Activated CD4-positive, CD25-positive, alpha-beta regulatory T cell (primary cell): ENCODE measurements around the gene SLC6A5.

Experiments
- DNase-seq, 4 experiments: peaks; one replicate each; lab custom pipeline; 2025; lab: John Stamatoyannopoulos, UW

SLC6A5 gene

DNA sequence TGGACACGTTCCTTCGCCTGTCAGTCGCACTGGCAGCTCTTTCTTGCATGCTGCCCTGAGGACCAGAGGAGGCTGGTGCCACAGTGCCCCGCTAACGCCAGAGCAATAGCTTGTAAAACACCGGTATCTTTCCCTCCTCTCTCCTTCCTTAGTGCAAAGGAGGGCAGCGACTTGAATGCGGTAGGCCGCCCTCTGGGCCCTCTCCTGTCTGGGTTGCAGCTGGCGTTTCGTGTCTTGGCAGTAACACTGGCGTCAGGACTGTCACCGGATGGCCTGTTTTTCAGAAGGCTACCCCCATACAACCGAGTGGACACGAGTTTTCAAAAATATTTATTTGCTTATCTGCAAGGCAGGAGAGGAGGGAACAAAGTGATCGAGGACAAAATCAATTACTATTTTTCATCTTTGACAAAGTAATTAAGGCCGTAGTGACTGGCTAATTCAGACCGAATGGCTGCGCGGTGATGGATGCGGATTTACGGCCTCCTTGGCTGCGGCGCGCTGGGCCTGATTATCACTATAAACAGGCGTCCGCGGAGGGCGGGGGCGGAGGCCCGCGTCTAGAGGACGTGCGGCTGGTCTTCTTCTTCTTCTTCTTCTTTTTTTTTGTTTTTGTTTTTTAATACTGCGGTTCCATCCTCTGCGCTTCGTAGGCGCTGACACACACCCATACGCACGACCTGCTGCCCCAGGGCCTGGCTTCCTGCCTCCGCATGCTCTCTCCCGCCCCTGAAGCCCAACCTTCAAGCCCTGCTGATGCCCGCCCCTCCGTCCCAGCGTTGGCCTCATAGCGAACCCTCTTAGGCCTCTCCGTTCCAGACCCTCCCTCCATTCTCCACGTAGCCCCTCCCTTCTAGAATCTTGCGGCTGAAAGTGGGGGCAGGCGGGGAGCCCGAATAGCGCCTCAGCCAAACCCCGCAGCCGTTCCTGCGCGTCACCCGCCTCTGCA is 2.9 kb upstream of the SLC6A5 start:
- DNase-seq = no peak

DNA sequence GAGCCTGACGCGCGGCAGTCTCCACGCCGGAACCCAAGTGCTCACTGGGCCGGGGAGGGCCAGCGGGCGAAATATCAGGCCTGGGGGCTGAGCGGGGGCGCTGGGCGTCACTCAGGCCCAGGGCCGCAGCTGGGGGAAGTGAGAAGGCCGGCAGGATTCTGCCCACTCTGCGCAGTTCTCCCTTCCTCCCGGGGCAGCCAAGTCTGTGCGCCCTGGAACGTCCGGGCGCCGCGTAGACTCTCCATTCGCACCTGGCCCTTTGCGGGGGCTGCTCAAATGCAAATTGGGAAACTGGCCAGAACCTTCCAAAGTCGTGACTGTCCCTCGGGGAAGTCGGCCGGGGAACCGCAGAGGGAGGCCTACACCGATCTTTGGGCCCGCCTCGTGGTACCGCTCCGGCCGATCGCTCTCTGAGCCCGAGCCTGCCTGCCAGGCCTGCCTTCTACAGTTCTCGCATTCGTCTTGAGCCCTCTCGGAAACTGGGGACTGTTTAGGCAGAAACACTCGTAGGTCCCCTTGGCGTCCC is 2.2 kb upstream of the SLC6A5 start:
- no peak for DNase-seq

DNA sequence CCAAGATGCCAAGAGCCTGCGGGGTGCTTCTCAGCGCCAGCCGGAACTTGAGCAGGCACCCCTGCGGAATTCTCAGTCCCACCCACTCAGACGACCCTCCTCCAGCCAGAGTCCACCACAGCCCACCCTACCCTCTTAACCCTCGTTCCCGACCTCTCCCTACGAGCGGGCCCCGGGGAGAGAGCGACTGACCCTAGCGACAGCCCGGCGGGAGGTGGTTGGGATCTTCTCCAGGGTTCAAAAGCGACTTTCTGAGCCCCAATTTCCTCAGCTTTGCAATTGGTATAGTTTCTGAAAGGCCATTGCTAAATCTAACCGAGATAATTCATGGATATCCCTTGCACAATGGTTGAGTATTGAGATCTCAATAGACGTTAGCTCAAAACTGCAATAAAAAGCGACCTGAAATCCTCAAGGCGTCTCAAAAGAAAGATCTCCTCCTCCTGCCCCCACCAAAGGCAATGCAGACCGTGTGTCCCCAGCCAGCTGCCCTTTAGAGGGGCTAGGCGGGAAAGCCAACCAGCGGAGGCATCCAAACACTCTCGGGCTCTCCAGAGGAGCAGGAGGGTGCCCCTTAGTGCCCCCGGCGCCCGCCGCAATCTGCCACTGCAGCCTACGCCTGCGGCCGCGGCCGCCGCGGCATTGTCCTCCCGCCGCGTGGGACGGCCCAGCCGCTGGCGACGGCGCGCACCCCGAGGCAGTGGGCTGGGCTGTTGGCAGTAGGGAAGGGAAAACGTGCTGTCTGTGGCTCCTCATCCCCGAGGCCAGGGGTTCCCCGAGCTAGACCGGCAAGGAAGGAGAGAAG is 1.5 kb upstream of the SLC6A5 start:
- DNase-seq = no peak

DNA sequence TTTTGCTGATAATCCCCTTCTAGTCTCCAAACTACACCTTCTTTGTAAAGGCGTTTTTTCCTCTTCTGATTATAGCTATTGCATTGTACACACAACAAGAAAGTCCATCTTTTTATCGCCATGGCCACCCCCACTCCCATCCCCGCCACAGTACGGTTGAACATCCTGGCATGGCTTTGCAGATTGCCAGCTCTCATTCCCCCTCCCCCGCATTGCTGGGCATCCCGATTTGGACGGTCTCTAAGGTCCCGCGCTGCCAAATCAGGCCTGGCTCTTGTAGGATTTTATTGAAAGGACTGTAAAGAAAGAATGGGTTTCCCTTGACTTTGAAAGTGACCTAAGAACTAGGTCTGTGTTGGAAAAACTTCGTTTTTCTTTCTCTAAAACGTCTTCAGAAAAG is 916 bp upstream of the SLC6A5 start:
- DNase-seq = no peak

DNA sequence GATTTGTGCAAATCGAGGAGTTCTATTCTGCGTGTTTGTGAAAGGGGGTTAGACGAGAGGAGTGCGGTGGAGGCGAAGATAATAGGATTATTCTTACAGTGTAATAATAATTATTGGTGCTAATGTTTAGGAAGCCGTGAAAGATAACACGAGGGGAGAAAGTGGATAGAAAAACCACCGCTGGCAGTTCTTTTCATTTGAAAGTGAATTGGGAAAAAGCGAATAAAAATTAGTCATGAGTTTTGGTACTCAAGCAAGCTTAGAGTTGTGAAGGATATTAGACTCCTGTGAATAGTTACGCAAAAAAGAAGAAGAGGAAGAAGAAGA is 575 bp downstream of the SLC6A5 start:
- no peak for DNase-seq

DNA sequence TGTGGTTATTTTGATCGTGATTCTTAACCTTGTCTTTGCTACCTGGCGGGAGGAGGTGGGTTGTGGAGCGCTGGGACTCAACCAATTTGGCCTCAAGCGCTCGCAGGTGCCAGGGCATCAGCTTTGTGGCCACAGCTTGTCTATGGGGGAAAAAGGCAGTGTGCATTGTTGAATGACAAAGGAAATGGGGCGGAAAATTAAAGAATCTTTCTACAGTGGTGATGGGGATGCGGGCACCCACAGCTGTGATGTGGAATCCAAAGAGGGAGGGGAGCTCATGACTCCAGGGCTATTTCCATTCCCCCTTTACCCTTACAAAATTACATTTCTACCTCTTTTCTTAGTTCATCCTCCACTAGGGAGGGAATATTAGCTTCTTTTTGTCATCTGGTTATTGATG is 1.1 kb downstream of the SLC6A5 start:
- no peak for DNase-seq

DNA sequence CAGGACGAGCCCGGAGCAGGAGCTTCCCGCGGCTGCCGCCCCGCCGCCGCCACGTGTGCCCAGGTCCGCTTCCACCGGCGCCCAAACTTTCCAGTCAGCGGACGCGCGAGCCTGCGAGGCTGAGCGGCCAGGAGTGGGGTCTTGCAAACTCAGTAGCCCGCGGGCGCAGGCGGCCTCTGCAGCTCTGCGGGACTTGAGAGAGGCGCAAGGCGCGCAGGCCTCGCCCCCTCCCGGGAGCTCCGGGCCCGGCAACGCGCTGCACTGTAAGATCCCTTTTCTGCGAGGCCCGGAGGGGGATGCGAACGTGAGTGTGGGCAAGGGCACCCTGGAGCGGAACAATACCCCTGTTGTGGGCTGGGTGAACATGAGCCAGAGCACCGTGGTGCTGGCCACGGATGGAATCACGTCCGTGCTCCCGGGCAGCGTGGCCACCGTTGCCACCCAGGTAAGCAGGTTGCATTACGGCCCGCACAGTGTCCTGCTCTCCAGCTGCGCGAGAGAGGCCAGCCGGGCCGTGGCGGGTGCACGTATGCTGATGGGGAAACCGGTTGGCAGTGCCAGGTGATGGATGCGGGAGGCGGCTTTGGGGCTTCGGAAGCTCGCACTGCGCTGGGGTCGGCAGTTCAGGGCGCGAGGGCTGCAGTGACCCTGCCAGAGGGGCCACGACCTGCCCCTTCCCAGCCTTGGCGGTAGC is 2.0 kb downstream of the SLC6A5 start:
- no peak for DNase-seq

DNA sequence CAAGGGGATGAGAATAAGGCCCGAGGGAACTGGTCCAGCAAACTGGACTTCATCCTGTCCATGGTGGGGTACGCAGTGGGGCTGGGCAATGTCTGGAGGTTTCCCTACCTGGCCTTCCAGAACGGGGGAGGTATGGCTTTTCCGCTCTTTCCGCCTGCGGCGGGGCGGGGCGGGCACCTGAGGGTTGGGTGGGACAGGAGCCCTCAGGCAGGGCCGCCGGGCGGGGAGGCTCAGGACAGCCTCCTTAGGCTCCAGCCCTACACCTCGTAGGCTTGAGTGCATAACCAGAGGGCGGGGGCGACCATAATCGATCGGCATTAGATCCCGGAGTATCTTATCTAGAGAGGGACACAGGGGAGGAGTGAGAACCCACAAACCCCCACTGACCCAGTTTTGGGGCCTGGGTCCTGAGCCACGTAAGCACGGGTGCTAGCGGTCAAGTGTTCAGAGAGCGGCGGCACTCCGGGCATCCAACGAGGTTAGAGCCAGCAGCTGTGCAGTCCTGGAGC is 4.9 kb downstream of the SLC6A5 start:
- DNase-seq = no peak

DNA sequence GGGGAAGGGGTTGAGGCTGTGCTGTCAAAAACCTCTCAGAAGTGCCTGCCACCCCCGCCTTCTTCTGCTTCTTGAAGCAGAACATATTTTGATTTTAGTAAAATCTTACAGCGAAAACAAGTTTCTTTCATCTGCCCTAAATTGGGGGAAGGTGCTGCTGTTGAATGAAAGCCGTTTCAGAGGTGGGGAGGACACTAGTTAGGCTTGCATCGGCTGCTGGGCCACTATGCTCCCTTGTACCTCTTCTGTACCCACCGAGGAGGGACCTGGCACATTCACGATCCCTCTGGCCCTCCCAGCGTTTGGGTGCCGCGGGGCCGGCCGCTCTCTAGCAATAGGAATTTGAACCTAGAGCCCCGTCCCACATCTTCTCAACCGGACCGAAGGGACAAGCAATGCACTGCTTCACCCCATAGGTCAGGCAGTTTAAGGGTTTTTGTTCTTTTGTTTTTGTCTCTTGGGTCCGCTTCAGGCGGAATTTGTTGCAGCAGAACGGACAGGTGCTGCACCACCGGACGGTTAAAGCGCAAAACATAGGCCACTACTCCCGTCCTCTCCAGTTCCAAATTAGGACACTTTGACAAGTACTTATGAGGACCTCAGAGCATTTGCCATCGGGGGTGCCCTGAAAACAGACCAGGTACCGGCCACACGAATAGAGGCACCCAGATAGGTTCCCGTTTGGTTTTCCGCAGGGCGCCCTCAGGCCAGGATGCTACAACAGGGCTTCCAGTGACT is 5.6 kb downstream of the SLC6A5 start:
- DNase-seq = no peak

DNA sequence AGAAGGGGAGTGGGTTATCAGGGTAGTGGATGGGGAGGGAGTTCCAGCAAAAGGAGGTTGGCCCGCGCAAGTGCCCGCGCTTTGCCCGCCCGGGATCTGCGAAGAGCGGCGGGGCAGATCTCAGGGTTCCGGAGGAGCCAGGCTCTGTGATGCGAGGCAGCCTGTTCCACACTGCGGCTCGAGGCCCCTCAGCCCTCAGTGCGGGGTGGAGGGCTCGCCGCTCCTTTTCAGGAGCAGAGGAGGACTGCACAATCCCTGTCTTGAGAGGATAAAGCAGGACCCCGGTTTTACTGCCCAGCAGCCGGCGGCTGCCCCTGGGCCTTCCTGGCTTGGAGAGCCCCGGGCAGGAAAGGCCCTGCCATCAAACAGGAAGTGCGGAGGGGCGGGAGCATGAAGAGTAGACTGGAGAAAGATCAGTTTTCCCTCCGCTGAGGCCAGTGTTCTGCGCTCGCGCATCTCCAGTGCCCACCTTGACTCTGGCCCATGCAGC is 6.2 kb downstream of the SLC6A5 start:
- DNase-seq = no peak

DNA sequence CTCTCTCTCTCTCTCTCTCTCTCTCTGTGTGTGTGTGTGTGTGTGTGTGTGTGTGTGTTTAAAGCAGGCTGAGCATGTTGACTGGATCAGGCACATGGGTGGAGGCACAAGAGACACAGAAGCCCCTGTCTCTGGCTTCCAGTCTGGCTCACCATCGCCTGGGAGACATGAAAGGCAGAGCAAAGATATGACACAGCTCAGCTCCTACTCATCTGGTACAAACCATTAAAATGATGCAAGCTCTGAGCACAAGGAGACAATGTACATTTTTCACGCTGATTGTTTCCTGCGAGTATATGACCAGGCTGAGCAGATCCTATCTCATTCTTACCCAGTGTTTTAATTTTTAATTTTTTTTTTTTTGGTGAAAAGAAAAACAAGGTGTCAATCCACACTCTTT is 9.5 kb downstream of the SLC6A5 start:
- no peak for DNase-seq

DNA sequence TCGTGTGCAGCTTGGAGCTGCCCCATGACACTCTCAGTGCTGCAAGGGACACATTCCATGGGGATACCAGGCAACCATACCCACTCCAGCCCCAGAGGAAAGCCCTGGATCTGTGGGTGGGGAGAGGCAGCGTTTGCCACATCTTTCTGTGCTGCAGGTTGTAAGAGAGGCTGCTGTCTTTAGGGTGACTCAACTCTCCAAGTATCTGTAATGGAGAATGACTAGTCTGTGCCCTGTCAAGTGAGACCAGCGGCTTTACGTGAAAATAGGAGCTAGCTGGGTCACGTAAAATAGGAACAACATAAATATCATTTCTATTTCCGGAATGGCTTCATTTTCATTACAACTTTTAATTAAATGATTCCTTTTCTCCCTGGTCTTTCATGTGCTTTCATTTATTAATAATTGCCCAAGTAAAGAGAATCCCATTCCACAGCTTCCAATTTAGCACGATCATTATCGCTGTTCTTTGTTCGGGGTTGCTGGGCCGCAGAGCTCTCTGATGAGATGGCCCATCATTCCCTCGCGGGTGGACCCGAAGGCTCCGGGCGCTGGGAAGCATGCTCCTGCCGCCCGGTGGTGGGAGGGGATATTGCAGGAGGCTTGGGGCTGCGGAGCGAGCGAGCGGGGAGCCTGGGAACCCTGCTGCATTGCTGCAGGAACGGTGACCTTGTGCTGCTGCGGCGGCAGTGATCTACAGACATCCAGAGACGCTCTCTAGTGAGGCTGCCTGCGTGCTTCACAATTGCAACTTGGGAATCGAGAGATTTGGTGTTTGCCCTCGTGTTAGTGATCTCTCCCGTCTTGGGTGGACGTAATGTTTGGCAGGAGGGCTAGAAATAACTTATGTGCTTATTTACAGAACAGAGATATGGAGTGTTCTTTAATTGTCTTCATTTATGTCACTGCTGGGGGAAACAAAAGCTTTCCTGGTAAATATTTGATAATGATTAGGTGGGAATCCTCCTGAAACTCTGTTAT is 10.6 kb downstream of the SLC6A5 start:
- DNase-seq = peak in 3 of 4 experiments; percentile 11 to 30 (median 21)

DNA sequence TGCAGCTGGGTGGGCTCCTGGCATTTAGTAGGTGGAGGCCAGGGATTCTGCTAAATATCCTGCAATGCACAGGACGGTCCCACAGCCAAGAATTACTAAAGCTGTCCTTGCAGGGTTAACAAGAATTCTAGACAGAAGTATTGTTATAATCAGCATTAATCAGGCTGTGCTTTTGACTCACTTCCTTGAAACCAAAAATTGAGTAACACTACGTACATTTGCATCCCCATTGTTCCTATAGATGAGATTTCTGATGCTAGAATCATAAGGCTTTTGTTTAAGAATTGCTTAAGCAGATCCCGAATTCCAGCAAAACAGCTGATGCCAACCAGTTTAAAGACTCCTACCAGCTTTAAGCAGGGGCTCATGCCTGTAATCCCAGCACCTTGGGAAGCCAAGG is 11.4 kb downstream of the SLC6A5 start:
- DNase-seq = no peak

DNA sequence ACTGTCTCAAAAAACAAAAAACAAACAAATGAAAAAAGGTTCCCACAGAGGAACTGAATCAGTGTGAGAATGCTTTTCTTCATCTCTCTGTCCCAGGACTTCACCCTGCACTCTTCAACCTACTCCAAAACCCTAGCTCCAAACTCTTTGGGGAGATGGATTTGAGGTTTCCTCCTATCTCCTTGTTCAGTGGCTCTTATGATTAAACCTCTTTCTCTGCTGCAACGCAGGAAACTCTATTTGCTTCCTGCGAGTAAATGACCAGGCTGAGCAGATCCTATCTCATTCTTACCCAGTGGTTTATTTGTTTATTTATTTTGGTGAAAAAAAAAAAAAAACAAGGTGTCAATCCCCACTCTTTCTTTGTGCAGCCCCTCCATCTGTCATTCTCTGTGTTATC is 12.0 kb downstream of the SLC6A5 start:
- no peak for DNase-seq

DNA sequence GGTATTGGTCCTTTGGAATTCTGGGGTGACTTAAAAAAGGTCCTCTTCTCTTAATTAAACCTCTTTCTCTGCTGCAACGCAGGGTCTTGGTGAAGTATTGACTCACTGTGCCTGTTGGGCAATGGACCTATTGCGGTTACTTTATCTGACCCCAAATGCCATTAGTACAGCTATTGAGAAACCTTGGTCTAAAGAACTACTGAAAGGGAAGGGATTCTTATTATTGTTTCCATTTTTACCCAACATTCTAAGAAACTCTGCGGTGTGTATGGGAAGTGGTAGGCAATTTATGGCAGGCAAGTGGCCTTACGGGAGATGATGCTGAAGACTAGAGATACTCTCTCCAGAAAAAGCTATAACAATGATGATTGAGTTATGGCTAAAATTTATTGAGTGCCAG is 12.5 kb downstream of the SLC6A5 start:
- no peak for DNase-seq

DNA sequence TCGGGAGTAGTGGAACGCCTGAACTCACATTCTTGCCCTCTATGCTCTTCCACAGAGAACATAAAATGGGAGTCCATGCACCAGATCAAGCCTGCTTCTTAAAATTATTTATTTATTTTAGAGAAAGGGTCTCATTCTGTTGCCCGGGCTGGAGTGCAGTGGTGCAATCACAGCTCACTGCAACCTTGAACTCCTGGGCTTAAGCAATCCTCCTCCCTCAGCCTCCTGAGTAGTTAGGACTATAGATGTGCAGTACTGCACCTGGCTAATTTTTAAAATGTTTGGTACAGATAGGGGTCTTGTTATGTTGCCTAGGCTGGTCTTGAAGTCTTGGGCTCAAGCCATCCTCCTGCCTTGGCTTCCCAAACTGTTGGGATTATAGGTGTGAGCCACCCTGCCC is 13.0 kb downstream of the SLC6A5 start:
- no peak for DNase-seq

DNA sequence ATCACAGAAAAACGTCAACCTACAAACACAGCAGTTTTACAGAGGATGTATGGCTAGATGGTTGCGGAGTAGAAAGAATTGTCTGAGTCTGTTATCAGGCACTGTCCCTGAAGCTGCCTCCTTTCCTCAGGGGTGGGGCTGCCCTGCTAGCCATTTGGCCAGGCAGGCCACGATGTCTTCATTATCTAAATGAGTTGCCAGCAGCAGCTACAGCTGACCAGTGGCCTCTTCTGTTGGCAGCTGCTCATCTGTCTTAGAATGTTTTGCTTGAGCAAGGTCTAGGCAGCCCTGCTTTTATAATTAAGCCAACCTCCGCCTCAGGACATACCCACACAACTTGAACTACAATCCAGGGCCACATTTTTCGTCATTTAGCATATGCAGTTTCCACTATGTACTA is 17.5 kb downstream of the SLC6A5 start:
- no peak for DNase-seq

DNA sequence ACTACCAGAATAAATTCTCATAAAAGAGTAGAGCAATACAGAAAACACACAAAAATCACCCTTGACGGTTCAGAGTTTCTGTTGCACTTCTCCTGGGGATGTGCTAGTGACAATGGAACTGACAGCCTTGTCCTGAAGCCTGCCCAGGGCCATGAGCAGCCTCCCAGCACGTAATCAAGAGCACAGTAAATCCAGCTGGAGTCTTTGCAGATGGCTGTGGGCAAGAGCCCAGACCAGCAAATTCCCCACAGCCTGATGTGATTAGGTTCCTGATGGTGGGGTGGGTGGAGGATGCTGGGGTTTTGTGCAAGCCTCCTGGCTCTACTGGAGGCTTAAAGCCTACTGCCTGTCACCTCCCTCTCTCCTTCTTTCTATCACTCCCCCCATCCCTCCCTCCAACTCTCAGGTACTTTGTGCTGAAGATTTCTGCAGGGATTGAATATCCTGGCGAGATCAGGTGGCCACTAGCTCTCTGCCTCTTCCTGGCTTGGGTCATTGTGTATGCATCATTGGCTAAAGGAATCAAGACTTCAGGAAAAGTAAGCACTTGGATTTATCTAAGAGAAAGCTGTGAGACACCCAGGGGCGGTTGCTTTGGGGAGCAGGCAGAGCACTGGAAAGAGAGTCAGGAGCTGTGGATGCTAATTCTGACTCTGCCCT is 18.1 kb downstream of the SLC6A5 start:
- no peak for DNase-seq

DNA sequence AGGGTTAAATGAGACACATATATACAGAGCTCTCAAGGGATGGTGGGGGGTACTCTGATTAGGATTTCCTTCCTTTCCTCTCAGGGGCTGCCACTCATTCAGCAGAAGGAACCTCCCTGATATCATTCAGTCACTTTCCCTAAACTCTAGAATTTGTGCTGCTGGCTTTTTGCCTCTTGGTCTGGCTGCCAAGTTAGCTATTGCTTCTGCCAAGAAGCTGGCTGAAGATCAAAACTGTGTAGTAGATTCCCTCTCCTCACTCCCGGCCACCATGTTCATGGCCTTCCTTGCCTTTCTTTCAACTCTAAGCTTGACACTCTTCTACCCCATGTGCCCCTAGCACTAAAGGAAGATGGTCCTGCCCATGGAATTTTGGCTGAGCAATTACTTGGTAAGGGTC is 18.7 kb downstream of the SLC6A5 start:
- no peak for DNase-seq

DNA sequence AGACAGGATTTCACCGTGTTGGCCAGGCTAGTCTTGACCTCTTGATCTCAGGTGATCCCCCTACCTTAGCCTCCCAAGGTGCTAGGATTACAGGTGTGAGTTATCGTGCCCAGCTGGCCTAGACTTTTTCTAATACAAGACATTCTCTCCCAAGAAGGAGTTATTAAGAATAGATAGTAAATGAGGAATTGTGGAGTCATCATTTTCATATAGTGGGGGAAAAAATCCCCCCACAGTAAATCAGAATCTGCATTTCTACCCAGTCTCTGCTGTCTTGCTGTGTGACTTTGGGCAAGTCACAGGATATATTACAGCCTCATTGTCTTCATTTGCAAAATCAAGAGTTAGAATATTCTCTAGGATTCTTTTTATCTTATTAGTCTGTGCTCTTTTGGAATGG is 21.6 kb downstream of the SLC6A5 start:
- no peak for DNase-seq
